K562 (cell line): ENCODE measurements around the gene DDX18. TPM values are rescaled to one million over a fixed set of nuclear protein-coding genes. Genes with fewer than 3 reads are reported as not detected.

ENCODE experiments used
- CBX8 ChIP-seq: fragments of 200-600 bp; sonication (generic); IDR thresholded peaks from 2 replicates; pipeline ENCODE4 v1.6.1; 2012; ENCODE audit warnings: borderline replicate concordance, mixed run types, low read depth, mild to moderate bottlenecking, moderate library complexity, mixed read lengths, low read length, control low read depth, inconsistent platforms; ENCODE audit not compliant: poor library complexity, severe bottlenecking; ENCODE audit errors: extremely low read depth
- ELF1 ChIP-seq: fragments of 200-800 bp; sonication (Bioruptor generic); IDR thresholded peaks from 2 replicates; pipeline ENCODE4 v1.6.1; 2016; ENCODE audit warnings: missing genetic modification characterization, missing compliant biosample characterization
- GABPA ChIP-seq: fragments of 200-800 bp; sonication (Bioruptor generic); conservative IDR thresholded peaks from 2 replicates; pipeline ENCODE4 v1.6.1; 2016; ENCODE audit warnings: low read depth, missing genetic modification characterization, missing compliant biosample characterization
- GATAD2B ChIP-seq: fragments of 450-650 bp; IDR thresholded peaks from 2 replicates; pipeline ENCODE4 v1.6.1; 2017; ENCODE audit warnings: mild to moderate bottlenecking, borderline replicate concordance
- MCM7 ChIP-seq, 2 experiments: fragments of 450-650 bp; IDR thresholded peaks; 2 replicates each; pipeline ENCODE4 v1.6.1; 2016 to 2018
- NFRKB ChIP-seq: fragments of 450-650 bp; IDR thresholded peaks from 2 replicates; pipeline ENCODE4 v1.6.1; 2016; ENCODE audit warnings: low read depth
- RB1 ChIP-seq: fragments of 450-650 bp; IDR thresholded peaks from 2 replicates; pipeline ENCODE4 v1.6.1; 2017; ENCODE audit warnings: low read depth, mild to moderate bottlenecking
- RHOXF2B ChIP-seq: fragments of 250-450 bp; sonication (Bioruptor Pico); conservative IDR thresholded peaks from 2 replicates; pipeline ENCODE4 v1.5.1; 2021
- SMAD2 ChIP-seq: fragments of 150-350 bp; IDR thresholded peaks from 2 replicates; pipeline ENCODE4 v1.6.1; 2014; ENCODE audit warnings: low read depth, mild to moderate bottlenecking, low read length
- TAL1 ChIP-seq: fragments of 450-650 bp; IDR thresholded peaks from 2 replicates; pipeline ENCODE4 v1.6.1; 2016; ENCODE audit warnings: mild to moderate bottlenecking
- UBTF ChIP-seq, 2 experiments: IDR thresholded peaks; 2 replicates each; pipeline ENCODE4 v1.6.1; 2012; ENCODE audit warnings: improper control_type of control experiment in 2 of 2, low read depth in 2 of 2, low read length in 2 of 2, borderline replicate concordance in 1 of 2
- ZBTB2 ChIP-seq: fragments of 450-650 bp; IDR thresholded peaks from 2 replicates; pipeline ENCODE4 v1.6.1; 2016; ENCODE audit warnings: antibody characterized with exemption
- ZNF174 ChIP-seq: fragments of 250-450 bp; sonication (Bioruptor Pico); IDR thresholded peaks from 2 replicates; pipeline ENCODE4 v1.4.0; 2020; ENCODE audit warnings: mild to moderate bottlenecking
- ZNF57 ChIP-seq: fragments of 450-650 bp; formaldehyde crosslinking; IDR thresholded peaks from 2 replicates; pipeline ENCODE4 v1.4.0; 2020; ENCODE audit warnings: mild to moderate bottlenecking, moderate library complexity
- polyA plus RNA-seq, 8 experiments: library from polyadenylated mRNA; depleted of rRNA in 4 of 8; stranded (reverse) in 5 of 8; unstranded in 3 of 8; fragments of >200 nt; fragmentation: Nextera tagmentation in 2 of 8; fragmentation: Illumina TruSeq in 1 of 8; extraction: Ambion mirVana in 2 of 8; extraction: Trizol in 1 of 8; gene quantifications; 2 replicates each; pipeline versions ENCODE4 v1.2.1 to v1.2.3, GENCODE V29; 2011 to 2014; ENCODE audit warnings: inconsistent platforms in 1 of 8, missing spikeins in 1 of 8
- total RNA-seq, 7 experiments: library from RNA; depleted of rRNA in 6 of 7; stranded (reverse); fragments of >200 nt in 6 of 7; fragmentation: Illumina TruSeq in 2 of 7; extraction: Trizol in 2 of 7; gene quantifications; 2 replicates each; pipeline versions ENCODE4 v1.2.1 to v1.2.3, GENCODE V29; 2011 to 2021; ENCODE audit warnings: low replicate concordance in 1 of 7
- TF ChIP-seq, protein P1 (sequence below): fragments of 450-650 bp; IDR thresholded peaks from 2 replicates; pipeline ENCODE4 v1.6.1; 2016; ENCODE audit warnings: missing biosample characterization, missing genetic modification characterization

DDX18 gene
- total and polyA plus RNA-seq, 9 of the 15 experiments (the other 6 are each of a cell fraction or from before 2014, with no cell fraction given), result 67.9 to 156 (median 116) TPM

DNA sequence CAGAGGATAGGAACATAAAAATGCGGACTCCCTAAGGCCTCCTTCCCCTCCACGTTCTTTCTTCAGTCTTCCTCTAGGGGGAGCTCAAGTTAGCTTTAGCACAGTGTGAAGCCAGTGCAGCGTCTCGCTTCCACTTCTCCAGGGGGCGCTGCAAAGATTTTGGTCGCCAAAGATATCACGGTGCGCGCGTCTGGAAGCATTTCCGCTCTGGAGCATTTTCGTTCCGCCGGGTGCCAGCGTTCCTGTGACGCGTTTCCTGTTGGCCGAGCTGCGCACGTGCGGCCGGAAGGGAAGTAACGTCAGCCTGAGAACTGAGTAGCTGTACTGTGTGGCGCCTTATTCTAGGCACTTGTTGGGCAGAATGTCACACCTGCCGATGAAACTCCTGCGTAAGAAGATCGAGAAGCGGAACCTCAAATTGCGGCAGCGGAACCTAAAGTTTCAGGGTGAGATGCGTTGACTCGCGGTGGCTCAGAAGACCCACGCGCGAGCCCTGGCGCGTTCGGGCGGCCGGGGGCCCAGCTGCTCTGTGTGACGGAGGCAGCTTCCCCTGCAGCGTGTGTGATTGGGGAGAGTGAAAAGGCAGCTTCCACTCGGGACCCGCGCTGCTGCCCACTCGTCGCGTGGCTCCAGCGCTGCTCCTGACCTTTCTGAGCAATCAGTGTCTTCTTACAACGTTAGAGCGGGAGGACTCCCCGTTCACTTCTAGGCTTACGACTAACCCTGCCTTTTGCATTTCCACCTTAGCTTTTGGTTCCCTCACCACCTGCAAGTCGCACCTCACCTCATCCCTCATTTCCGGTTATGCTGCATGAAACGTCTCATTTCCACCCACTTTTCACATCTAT is at the start of gene DDX18 (continued):
- TF ChIP-seq, protein P1, sequence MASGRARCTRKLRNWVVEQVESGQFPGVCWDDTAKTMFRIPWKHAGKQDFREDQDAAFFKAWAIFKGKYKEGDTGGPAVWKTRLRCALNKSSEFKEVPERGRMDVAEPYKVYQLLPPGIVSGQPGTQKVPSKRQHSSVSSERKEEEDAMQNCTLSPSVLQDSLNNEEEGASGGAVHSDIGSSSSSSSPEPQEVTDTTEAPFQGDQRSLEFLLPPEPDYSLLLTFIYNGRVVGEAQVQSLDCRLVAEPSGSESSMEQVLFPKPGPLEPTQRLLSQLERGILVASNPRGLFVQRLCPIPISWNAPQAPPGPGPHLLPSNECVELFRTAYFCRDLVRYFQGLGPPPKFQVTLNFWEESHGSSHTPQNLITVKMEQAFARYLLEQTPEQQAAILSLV (tag), result no peak
- no peak for TF ChIP-seq ZNF57 (CRISPR knock-in tag)
- TF ChIP-seq SMAD2, result no peak
- peak; percentile 85; the same call in 1 of the 2 replicates for TF ChIP-seq RB1
- no peak for TF ChIP-seq ZBTB2
- peak; percentile 98 for TF ChIP-seq GABPA
- peak; percentile 80 for TF ChIP-seq ELF1
- 0 out of 2 replicates have a peak, but pooled peaks have one; percentile 11 for TF ChIP-seq TAL1
- no peak for TF ChIP-seq ZNF174 (CRISPR knock-in tag)
- TF ChIP-seq NFRKB, result 0 out of 2 replicates have a peak, but pooled peaks have one; percentile 37
- TF ChIP-seq CBX8, result no peak
- TF ChIP-seq GATAD2B, result no peak
- no peak for TF ChIP-seq RHOXF2B
- TF ChIP-seq MCM7 (IDR thresholded peaks at IDR 0.05), result no peak
- TF ChIP-seq UBTF (IDR thresholded peaks at IDR 0.05; ENCODE audit: borderline replicate concordance in 1 of 2, low read depth in 2 of 2, low read length in 2 of 2), result peak; percentile 23 to 67; a peak in 1 of 4 replicates
